Esophagus muscularis mucosa (tissue), 4 donors: ENCODE results near the gene NANOG. TPM values are rescaled to one million over a fixed set of nuclear protein-coding genes. Genes with fewer than 3 reads are reported as not detected.
A peak's percentile ranks its signal among the peaks of the same experiment; 100 is the strongest.
"Not testable (repeated sequence)": the region's sequence is repeated elsewhere in the genome, so short reads cannot be mapped to it uniquely, and the experiment has no call there.

Experiments used
- DNase-seq: peaks from one replicate; pipeline ENCODE4 v3.0.0-alpha.2; 2017; ENCODE audit errors: extremely low spot score
- H3K27ac ChIP-seq, 4 donors: fragments of 200-600 bp; sonication (generic); replicated peaks in 1 of 4; 1 replicate in 3 of 4; 2 replicates in 1 of 4; pipeline ENCODE4 v1.5.1; 2016 to 2019; ENCODE audit warnings: mild to moderate bottlenecking in 1 of 4
- H3K27me3 ChIP-seq, 4 donors: fragments of 200-600 bp; sonication (generic); one replicate each; pipeline versions ENCODE4 v1.5.1 to v1.6.0; 2016 to 2019
- H3K36me3 ChIP-seq, 4 donors: fragments of 200-600 bp; sonication (generic); one replicate each; pipeline ENCODE4 v1.5.1; 2016 to 2019
- H3K4me1 ChIP-seq, 4 donors: fragments of 200-600 bp; sonication (generic); one replicate each; pipeline ENCODE4 v1.5.1; 2016 to 2019
- H3K4me3 ChIP-seq, 4 donors: fragments of 200-600 bp; sonication (generic); 1 replicate in 2 of 4; 2 replicates in 2 of 4; pipeline ENCODE4 v1.5.1; 2016 to 2019; ENCODE audit warnings: mild to moderate bottlenecking in 4 of 4, moderate library complexity in 1 of 4
- H3K9me3 ChIP-seq, 4 donors: fragments of 200-600 bp; sonication (generic); 1 replicate in 3 of 4; 2 replicates in 1 of 4; pipeline ENCODE4 v1.5.1; 2016 to 2019
- CTCF ChIP-seq, 3 experiments: fragments of 200-600 bp in 2 of 3; fragments of 450-650 bp in 1 of 3; sonication (generic) in 2 of 3; IDR thresholded peaks; one replicate each; pipeline ENCODE4 v1.5.1; 2017 to 2019; ENCODE audit warnings: antibody characterized with exemption in 3 of 3, mild to moderate bottlenecking in 2 of 3, moderate library complexity in 1 of 3
- EP300 ChIP-seq: sonication (generic); formaldehyde crosslinking; IDR thresholded peaks from one replicate; pipeline ENCODE4 v1.6.1; 2017; ENCODE audit warnings: antibody characterized with exemption
- POLR2A ChIP-seq: fragments of 450-650 bp; IDR thresholded peaks from one replicate; pipeline ENCODE4 v1.6.1; 2017; ENCODE audit warnings: antibody characterized with exemption, moderate library complexity, mild to moderate bottlenecking, low read depth
- POLR2AphosphoS5 ChIP-seq, 2 donors: sonication (generic); formaldehyde crosslinking; IDR thresholded peaks; one replicate each; pipeline ENCODE4 v1.6.1; 2017; ENCODE audit warnings: antibody characterized with exemption in 2 of 2
- whole genome bisulfite sequencing: methylation state at CpG from one replicate; pipeline ENCODE4 v1.1.5; 2018; 5-methylcytosine and 5-hydroxymethylcytosine counted together
- intact Hi-C: fragments of 100-400 bp; cut with DNase I; formaldehyde crosslinking; loops from one replicate; pipeline ENCODE4 v1.15.1; 2023
- small RNA-seq, 3 donors: library from RNA; depleted of rRNA; stranded (forward); fragments of <200 nt; gene quantifications; one replicate each; pipeline ENCODE3, GENCODE V24; 2016
- total RNA-seq, 4 donors: library from RNA; depleted of rRNA; stranded (reverse); fragments of >200 nt; gene quantifications; one replicate each; pipeline versions ENCODE4 v1.1.0 to v1.2.1, GENCODE V29; 2016

Gene NANOG
- total RNA-seq, 4 donors from 2014 or later, result not detected

GRCh38 chr12:7842444-7842843 lies 53.2 kb downstream of the NANOG start:
- H3K4me3 ChIP-seq, H3K9me3 ChIP-seq, intact Hi-C loops, H3K27ac ChIP-seq, H3K27me3 ChIP-seq, DNase-seq, H3K4me1 ChIP-seq, H3K36me3 ChIP-seq: not testable (repeated sequence)
- WGBS, result 96% methylated on average over 9 of the region's 9 CpGs

DNA sequence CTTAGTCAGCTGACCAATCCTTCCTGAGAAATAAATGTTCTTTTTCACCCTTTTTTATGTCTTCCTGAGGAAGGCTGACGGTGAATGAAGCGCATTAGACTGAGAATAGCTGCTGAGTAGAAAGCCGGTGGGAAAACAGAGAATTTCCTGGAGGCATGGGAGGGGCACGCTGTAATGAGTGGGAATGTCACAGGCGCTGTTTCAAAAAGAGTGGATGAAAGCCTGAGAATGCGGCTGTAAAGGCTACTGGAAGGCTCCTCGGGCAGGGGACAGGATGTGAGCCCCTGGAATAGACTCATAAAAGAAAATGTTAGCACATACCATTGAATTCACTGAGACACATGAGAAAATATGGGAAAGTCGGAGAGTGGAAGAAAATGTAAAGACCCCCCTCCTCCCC lies 53.9 kb downstream of the NANOG start:
- H3K27ac ChIP-seq, H3K4me1 ChIP-seq, H3K4me3 ChIP-seq, intact Hi-C loops, H3K36me3 ChIP-seq, DNase-seq, H3K9me3 ChIP-seq, H3K27me3 ChIP-seq: not testable (repeated sequence)
- WGBS, result 63% methylated on average over 3 of the region's 8 CpGs

DNA sequence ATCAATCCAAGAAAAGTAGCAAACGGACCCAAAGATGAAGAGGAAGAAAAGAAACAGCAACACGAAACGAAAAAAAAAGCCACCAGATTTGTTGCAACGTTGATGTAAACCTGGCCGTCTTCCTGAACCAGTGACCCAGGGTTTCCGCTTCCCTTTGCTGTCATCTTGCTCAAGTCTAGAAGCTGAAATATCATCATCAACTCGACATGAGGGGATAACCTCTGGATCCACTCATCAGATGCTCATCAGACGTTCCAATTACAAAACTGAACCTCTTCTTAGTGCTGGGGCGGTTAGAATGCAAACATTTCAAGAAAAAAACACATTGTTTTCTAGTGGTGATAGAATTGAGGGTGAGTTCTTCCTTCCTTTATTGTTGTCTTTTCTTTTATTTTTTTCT lies 54.4 kb downstream of the NANOG start:
- H3K9me3 ChIP-seq, H3K36me3 ChIP-seq, DNase-seq, H3K27ac ChIP-seq, intact Hi-C loops, H3K4me1 ChIP-seq, H3K27me3 ChIP-seq, H3K4me3 ChIP-seq: not testable (repeated sequence)
- WGBS, result 40% methylated on average over 3 of the region's 9 CpGs

- no peak for DNase-seq
Measured at GRCh38 chr12:7844116-7844515, 54.9 kb downstream of the NANOG start.

GRCh38 chr12:7847226-7848097 lies 58.3 kb downstream of the NANOG start:
- DNase-seq, H3K27me3 ChIP-seq, H3K4me3 ChIP-seq, intact Hi-C loops, H3K4me1 ChIP-seq, H3K36me3 ChIP-seq, H3K9me3 ChIP-seq: not testable (repeated sequence)
- H3K27ac ChIP-seq, result peak overlapping the region in 1 of 4 donors; percentile 22
- WGBS, result 14% methylated on average over 4 of the region's 4 CpGs

More at GRCh38 chr12:7844116-7844515, 54.9 kb downstream of the NANOG start:
- Histone ChIP-seq H3K27ac (no peak overlapping the region), H3K9me3 (no peaks in the 10 kb centered on the region), H3K27me3 (no peaks in the 10 kb centered on the region), H3K4me3 (no peak overlapping the region), H3K4me1 (peaks cover 0 to 9% (median 4%) of the 10 kb centered on the region in 4 donors), H3K36me3 (no peaks in the 10 kb centered on the region)
- TF ChIP-seq CTCF (IDR thresholded peaks at IDR 0.05) (no peak), EP300 (no peak), POLR2AphosphoS5 (IDR thresholded peaks at IDR 0.05) (no peak), POLR2A (no peak)
- intact Hi-C loops, result no loop called here
- 75% methylated on average over 5 of the region's 5 CpGs for WGBS

GRCh38 chr12:7848098-7848422 lies 58.9 kb downstream of the NANOG start:
- H3K4me3 ChIP-seq, H3K9me3 ChIP-seq, H3K36me3 ChIP-seq, DNase-seq, H3K27ac ChIP-seq, H3K27me3 ChIP-seq, H3K4me1 ChIP-seq, intact Hi-C loops: not testable (repeated sequence)
- 7% methylated on average over 1 of the region's 2 CpGs for WGBS

Small RNA genes lying within 50 kb of the gene (small RNA-seq; reads per million reads assigned to genes)
- gene RF00019, result 0 reads per million in 3 donors

Other genes starting within 250 kb of the NANOG start
- not detected for gene APOBEC1, start 123.5 kb upstream of the NANOG start, total RNA-seq
- under 1 TPM in 2 of 4 donors, not detected in 2; 0.26 to 0.40 TPM for gene GDF3, start 93.6 kb upstream of the NANOG start, total RNA-seq
- gene DPPA3, start 78.0 kb upstream of the NANOG start, total RNA-seq, result not detected
- gene CLEC4C, start 42.0 kb upstream of the NANOG start, total RNA-seq, result not detected
- gene NANOGNB, start 24.2 kb upstream of the NANOG start, total RNA-seq, result not detected
- 1 to 10 TPM in 1 of 4 donors, under 1 TPM in 2, not detected in 1; 0.29 to 3.1 (median 0.39) TPM for gene SLC2A14, start 83.5 kb downstream of the NANOG start, total RNA-seq
- 100 to 1,000 TPM in 1 of 4 donors, 10 to 100 TPM in 3; 10.7 to 102 (median 13.5) TPM for gene SLC2A3, start 146.8 kb downstream of the NANOG start, total RNA-seq
- 10 to 100 TPM; 17.4 to 29.0 (median 23.9) TPM for gene FOXJ2, start 243.3 kb downstream of the NANOG start, total RNA-seq